Liver (tissue), 9 donors: Measurements from ENCODE around the gene STRBP. TPM values are rescaled to one million over a fixed set of nuclear protein-coding genes. Genes with fewer than 3 reads are reported as not detected.

Experiments
- DNase-seq: peaks from one replicate; pipeline ENCODE4 v3.0.0-alpha.2; 2017; ENCODE audit warnings: low spot score
- H3K27ac ChIP-seq, 2 donors: one replicate each; pipeline ENCODE4 v1.7.0; 2013; ENCODE audit warnings: inconsistent platforms in 2 of 2, low read length in 2 of 2, control low read depth in 1 of 2, low read depth in 1 of 2, mild to moderate bottlenecking in 1 of 2
- H3K27me3 ChIP-seq, 4 donors: one replicate each; pipeline versions ENCODE4 v1.6.1 to v1.7.0; 2013; ENCODE audit warnings: low read length in 3 of 4, inconsistent platforms in 1 of 4, mild to moderate bottlenecking in 1 of 4, moderate library complexity in 1 of 4; ENCODE audit not compliant: control insufficient read depth in 4 of 4, insufficient read depth in 4 of 4
- H3K36me3 ChIP-seq, 4 donors: one replicate each; pipeline versions ENCODE4 v1.6.1 to v1.7.0; 2013; ENCODE audit warnings: low read length in 3 of 4, mild to moderate bottlenecking in 3 of 4, low read depth in 1 of 4, moderate library complexity in 1 of 4; ENCODE audit not compliant: control insufficient read depth in 4 of 4, insufficient read depth in 3 of 4
- H3K4me1 ChIP-seq, 4 donors: one replicate each; pipeline versions ENCODE4 v1.6.1 to v1.7.0; 2013; ENCODE audit warnings: low read length in 3 of 4, mild to moderate bottlenecking in 3 of 4, moderate library complexity in 1 of 4; ENCODE audit not compliant: control insufficient read depth in 4 of 4, insufficient read depth in 4 of 4
- H3K4me3 ChIP-seq, 3 donors: one replicate each; pipeline versions ENCODE4 v1.6.1 to v1.7.0; 2013; ENCODE audit warnings: low read length in 3 of 3, control low read depth in 1 of 3, low read depth in 1 of 3, mild to moderate bottlenecking in 1 of 3
- H3K9ac ChIP-seq, 2 donors: one replicate each; pipeline ENCODE4 v1.7.0; 2013; ENCODE audit warnings: low read length in 2 of 2, mild to moderate bottlenecking in 2 of 2, moderate library complexity in 2 of 2, control low read depth in 1 of 2, low read depth in 1 of 2
- H3K9me3 ChIP-seq, 4 donors: one replicate each; pipeline versions ENCODE4 v1.6.1 to v1.7.0; 2013; ENCODE audit warnings: low read length in 3 of 4; ENCODE audit not compliant: control insufficient read depth in 4 of 4
- ATF3 ChIP-seq: IDR thresholded peaks from 2 replicates; pipeline ENCODE4 v1.6.1; 2016; ENCODE audit warnings: antibody characterized with exemption
- EGR1 ChIP-seq, 2 donors: IDR thresholded peaks; 2 replicates each; pipeline ENCODE4 v1.6.1; 2016 to 2018; ENCODE audit warnings: antibody characterized with exemption in 2 of 2, low read depth in 2 of 2
- FOXA1 ChIP-seq: IDR thresholded peaks from 2 replicates; pipeline ENCODE4 v1.6.1; 2016; ENCODE audit warnings: antibody characterized with exemption
- FOXA2 ChIP-seq: IDR thresholded peaks from 2 replicates; pipeline ENCODE4 v1.6.1; 2016; ENCODE audit warnings: antibody characterized with exemption
- HNF4A ChIP-seq, 2 donors: conservative IDR thresholded peaks; 2 replicates each; pipeline ENCODE4 v1.6.1; 2016; ENCODE audit warnings: antibody characterized with exemption in 2 of 2, mild to moderate bottlenecking in 2 of 2
- HNF4G ChIP-seq: IDR thresholded peaks from 2 replicates; pipeline ENCODE4 v1.6.1; 2016; ENCODE audit warnings: antibody characterized with exemption
- JUND ChIP-seq, 2 donors: IDR thresholded peaks; 2 replicates each; pipeline ENCODE4 v1.6.1; 2016; ENCODE audit warnings: antibody characterized with exemption in 2 of 2
- NR2F2 ChIP-seq: IDR thresholded peaks from 2 replicates; pipeline ENCODE4 v1.6.1; 2016; ENCODE audit warnings: antibody characterized with exemption
- RAD21 ChIP-seq, 2 donors: IDR thresholded peaks; 2 replicates each; pipeline ENCODE4 v1.6.1; 2016; ENCODE audit warnings: antibody characterized with exemption in 2 of 2, mild to moderate bottlenecking in 2 of 2
- REST ChIP-seq: IDR thresholded peaks from 2 replicates; pipeline ENCODE4 v1.6.1; 2016; ENCODE audit warnings: antibody characterized with exemption, mild to moderate bottlenecking
- SP1 ChIP-seq: IDR thresholded peaks from 2 replicates; pipeline ENCODE4 v1.6.1; 2018; ENCODE audit warnings: antibody characterized with exemption, mild to moderate bottlenecking
- TAF1 ChIP-seq: conservative IDR thresholded peaks from 2 replicates; pipeline ENCODE4 v1.6.1; 2016; ENCODE audit warnings: antibody characterized with exemption, mild to moderate bottlenecking
- YY1 ChIP-seq: IDR thresholded peaks from 2 replicates; pipeline ENCODE4 v1.6.1; 2016; ENCODE audit warnings: antibody characterized with exemption, mild to moderate bottlenecking
- ZBTB33 ChIP-seq: IDR thresholded peaks from 2 replicates; pipeline ENCODE4 v1.6.1; 2016; ENCODE audit warnings: antibody characterized with exemption
- WGBS: extraction: QIAGEN DNeasy Blood & Tissue Kit; methylation state at CpG from one replicate; pipeline ENCODE4 v1.1.7; 2013; 5-methylcytosine and 5-hydroxymethylcytosine counted together
- polyA plus RNA-seq, 2 donors: library from polyadenylated mRNA; stranded (reverse) in 1 of 2; unstranded in 1 of 2; fragments of 200-250 nt in 1 of 2; fragments of >200 nt in 1 of 2; fragmentation: Nextera tagmentation in 1 of 2; extraction: Ambion mirVana in 1 of 2; gene quantifications; one replicate each; pipeline versions ENCODE4 v1.2.1 to v1.2.3, GENCODE V29; 2013 to 2015
- total RNA-seq, 2 donors: library from RNA; depleted of rRNA; stranded (reverse); fragments of >200 nt; gene quantifications; one replicate each; pipeline ENCODE4 v1.2.3, GENCODE V29; 2014
- TF ChIP-seq, protein P1 (sequence below): fragments of 150-350 bp; IDR thresholded peaks from 2 replicates; pipeline ENCODE4 v1.5.1; 2017; ENCODE audit warnings: improper control_type of control experiment, low read depth, low read length; ENCODE audit not compliant: missing input control
- TF ChIP-seq, protein P2 (sequence below): IDR thresholded peaks from 2 replicates; pipeline ENCODE4 v1.6.1; 2016; ENCODE audit warnings: antibody characterized with exemption
- donor health status: healthy.
- donor health status: healthy.
- donor health status: healthy.
- donor health status: healthy.
- donor health status: healthy.

Gene STRBP
- total and polyA plus RNA-seq, 4 donors: 4.3 to 17.2 (median 8.5) TPM

- no peak for DNase-seq
- H3K4me3 ChIP-seq: no peak overlapping the region
- peaks cover 0 to 5% (median under 1%) of the 10 kb centered on the region in 4 donors for H3K36me3 ChIP-seq
- no peaks in the 10 kb centered on the region for H3K27me3 ChIP-seq
- H3K4me1 ChIP-seq: no peaks in the 10 kb centered on the region
- H3K27ac ChIP-seq: no peak overlapping the region
- H3K9ac ChIP-seq: no peak overlapping the region
- WGBS: 99% methylated on average over 2 of the region's 2 CpGs
- H3K9me3 ChIP-seq: no peaks in the 10 kb centered on the region
- no peak for TF ChIP-seq HNF4A (conservative IDR thresholded peaks at IDR 0.05)
- TF ChIP-seq, protein P1, sequence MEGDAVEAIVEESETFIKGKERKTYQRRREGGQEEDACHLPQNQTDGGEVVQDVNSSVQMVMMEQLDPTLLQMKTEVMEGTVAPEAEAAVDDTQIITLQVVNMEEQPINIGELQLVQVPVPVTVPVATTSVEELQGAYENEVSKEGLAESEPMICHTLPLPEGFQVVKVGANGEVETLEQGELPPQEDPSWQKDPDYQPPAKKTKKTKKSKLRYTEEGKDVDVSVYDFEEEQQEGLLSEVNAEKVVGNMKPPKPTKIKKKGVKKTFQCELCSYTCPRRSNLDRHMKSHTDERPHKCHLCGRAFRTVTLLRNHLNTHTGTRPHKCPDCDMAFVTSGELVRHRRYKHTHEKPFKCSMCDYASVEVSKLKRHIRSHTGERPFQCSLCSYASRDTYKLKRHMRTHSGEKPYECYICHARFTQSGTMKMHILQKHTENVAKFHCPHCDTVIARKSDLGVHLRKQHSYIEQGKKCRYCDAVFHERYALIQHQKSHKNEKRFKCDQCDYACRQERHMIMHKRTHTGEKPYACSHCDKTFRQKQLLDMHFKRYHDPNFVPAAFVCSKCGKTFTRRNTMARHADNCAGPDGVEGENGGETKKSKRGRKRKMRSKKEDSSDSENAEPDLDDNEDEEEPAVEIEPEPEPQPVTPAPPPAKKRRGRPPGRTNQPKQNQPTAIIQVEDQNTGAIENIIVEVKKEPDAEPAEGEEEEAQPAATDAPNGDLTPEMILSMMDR: no peak
- no peak for TF ChIP-seq FOXA2
- TF ChIP-seq NR2F2: no peak
- no peak for TF ChIP-seq EGR1 (IDR thresholded peaks at IDR 0.05; ENCODE audit: low read depth in 2 of 2)
- TF ChIP-seq ZBTB33: no peak
- TF ChIP-seq JUND (IDR thresholded peaks at IDR 0.05): no peak
- no peak for TF ChIP-seq YY1
- no peak for TF ChIP-seq FOXA1
- TF ChIP-seq SP1: no peak
- TF ChIP-seq, protein P2, sequence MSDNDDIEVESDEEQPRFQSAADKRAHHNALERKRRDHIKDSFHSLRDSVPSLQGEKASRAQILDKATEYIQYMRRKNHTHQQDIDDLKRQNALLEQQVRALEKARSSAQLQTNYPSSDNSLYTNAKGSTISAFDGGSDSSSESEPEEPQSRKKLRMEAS: no peak
- TF ChIP-seq HNF4G: no peak
- no peak for TF ChIP-seq TAF1
- TF ChIP-seq ATF3: no peak
- no peak for TF ChIP-seq REST
- no peak for TF ChIP-seq RAD21 (IDR thresholded peaks at IDR 0.05)
Measured at GRCh38 chr9:123176949-123177348, 91.4 kb downstream of the STRBP start.
